Activated naive CD8-positive, alpha-beta T cell treated with anti-CD3 and anti-CD28 coated beads, Interleukin-2, amount 50 U/mL, for 16 hours (primary cell): ENCODE results near the gene COL5A1.
"Not testable (repeated sequence)": the region's sequence is repeated elsewhere in the genome, so short reads cannot be mapped to it uniquely, and the experiment has no call there.

Experiments used
- DNase-seq: peaks from one replicate; pipeline ENCODE4 v3.0.0-alpha.2; 2020; ENCODE audit warnings: low read depth, low spot score

COL5A1 gene

DNA sequence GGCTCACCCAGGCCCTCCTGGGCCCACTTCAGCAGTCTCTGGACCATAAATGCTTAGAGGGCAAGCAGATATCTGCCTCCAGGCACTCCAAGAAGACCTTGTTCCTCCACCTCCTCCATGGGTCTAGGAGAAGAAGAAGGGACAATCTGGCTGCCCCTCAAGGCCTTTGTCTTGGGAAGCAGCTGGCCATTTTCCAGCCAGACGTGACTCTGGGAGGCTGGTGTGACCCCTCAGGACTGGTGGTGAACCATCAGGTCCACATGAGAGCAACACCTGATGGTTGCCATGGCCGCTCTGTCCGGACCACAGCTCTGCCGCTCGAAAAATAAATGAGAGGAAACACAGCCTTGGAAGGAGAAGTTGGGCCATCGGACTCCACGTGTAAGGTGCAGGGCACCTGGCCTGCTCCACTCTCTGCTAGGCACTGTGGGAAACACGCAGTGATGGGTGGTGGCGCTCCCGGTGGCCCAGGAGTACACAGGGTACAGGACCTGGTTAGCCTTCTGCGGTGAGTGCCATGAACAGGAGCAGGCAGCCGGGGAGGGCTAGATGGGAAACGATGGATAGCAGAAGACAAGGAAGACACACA lies 3.0 kb upstream of the COL5A1 start:
- DNase-seq, result no peak

GRCh38 chr9:134639994-134640393 lies 1.6 kb upstream of the COL5A1 start:
- no peak for DNase-seq

- DNase-seq, result no peak
Observed at GRCh38 chr9:134640506-134641172, 964 bp upstream of the COL5A1 start.

DNA sequence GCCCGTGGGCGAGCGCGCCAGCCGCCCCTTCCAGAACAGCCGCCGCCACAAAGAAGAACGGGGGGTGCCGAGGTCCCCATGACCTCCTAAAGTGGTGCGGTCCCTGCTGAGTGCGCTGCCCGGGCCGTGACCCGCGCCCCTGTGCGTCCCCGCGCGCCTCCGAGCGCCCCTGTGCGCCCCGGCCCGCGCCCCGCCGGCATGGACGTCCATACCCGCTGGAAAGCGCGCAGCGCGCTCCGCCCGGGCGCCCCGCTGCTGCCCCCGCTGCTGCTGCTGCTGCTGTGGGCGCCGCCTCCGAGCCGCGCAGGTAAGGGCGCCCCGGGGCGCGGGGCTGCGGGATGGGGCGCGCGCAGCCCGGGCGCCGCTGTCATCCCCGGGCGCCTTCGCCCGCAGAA lies 384 bp downstream of the COL5A1 start:
- no peak for DNase-seq

GRCh38 chr9:134642385-134643181 lies 980 bp downstream of the COL5A1 start:
- no peak for DNase-seq

DNA sequence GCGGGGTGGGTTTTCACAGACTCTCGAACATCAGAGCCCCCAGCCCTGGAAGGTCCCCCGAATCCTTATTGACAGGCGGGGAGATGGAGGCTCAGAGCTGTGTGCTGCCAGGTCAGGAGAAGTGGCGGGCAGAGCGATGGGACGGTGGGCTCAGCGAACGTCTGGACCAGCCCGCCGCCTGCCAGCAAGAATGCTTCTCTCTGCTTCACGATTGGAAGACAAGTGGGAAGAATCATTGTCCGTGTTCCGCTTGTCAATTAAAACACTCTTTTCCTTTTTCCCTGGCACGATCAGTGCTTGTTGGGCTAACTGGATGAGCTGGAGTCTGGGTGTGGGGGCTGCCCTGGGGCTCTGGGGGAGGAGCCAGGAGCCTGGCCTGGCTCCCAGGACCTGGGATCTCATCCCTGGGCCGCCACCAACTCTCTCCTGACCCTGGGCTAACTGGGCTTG lies 1.6 kb downstream of the COL5A1 start:
- no peak for DNase-seq

- DNase-seq, result not testable (repeated sequence)
Observed at GRCh38 chr9:134644401-134644724, 2.8 kb downstream of the COL5A1 start.

GRCh38 chr9:134644725-134645606 lies 3.4 kb downstream of the COL5A1 start:
- DNase-seq, result no peak

DNA sequence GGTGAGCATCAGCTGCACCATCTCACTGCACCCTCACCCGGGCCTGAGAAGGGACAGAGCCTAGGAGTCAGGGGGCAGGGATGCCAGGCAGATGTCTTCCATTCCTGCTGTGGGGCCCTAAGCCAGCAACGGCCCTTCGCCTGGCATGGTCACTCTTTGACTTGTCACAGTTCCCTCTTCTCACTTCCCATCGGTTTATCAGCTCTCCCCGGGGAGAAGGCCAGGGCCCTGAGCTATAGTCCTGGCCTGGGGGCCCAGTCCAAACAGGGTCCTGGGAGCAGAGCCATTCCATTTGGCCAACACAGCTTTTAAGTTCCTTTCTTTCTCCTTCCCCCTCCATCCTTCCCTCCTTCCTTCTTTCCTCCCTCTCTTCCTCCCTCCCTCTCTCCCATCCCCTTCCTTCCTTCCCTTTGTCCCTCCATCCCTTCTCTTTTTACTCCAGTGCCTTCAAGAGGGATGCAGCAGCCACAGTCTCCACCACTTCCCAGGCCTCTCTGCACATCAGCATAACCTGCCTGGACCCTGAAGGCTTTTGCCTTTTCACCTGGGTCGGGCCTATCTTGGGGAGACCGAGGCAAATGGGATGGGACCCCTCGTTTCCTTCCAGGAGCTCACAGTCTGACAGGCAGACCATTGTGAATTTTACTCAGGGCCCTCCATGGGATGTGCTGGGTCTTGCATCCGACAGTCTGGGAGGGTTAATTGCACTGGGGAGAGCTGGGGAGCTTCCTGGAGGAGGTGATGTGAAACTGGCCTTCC lies 4.2 kb downstream of the COL5A1 start:
- DNase-seq, result no peak

DNA sequence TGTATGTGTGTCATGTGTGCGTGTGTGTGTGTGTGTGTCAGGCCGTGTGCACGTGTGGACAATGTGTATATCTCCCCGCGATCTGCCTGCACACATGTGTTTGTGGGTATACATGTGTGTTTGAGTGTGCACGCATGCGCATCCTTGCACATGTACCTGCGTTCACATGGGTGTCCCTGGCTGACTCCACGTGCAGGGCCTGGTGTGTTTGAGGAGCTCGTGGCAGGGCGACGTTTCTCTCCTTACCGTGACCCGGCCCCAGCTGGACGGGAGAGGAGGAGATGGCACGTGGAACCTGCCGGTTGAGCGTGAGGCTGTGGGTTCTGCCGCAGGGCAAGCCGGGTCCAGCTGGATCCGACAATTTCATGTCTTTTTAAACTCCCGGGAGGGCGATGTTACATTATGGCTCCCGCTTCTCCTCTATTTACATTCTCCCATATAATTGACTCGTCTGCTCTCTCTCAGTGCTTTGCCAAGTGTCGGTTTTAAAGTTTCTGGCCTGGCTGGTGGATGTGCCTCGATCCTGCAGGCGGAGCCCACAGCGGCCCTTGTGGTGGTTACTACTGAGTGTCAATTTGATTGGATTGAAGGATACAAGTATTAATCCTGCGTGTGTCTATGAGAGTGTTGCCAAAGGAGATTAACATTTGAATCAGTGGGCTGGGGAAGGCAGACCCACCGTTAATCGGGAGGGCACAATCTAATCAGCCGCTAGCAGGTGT lies 5.9 kb downstream of the COL5A1 start:
- no peak for DNase-seq

GRCh38 chr9:134648701-134649530 lies 7.3 kb downstream of the COL5A1 start:
- no peak for DNase-seq

DNA sequence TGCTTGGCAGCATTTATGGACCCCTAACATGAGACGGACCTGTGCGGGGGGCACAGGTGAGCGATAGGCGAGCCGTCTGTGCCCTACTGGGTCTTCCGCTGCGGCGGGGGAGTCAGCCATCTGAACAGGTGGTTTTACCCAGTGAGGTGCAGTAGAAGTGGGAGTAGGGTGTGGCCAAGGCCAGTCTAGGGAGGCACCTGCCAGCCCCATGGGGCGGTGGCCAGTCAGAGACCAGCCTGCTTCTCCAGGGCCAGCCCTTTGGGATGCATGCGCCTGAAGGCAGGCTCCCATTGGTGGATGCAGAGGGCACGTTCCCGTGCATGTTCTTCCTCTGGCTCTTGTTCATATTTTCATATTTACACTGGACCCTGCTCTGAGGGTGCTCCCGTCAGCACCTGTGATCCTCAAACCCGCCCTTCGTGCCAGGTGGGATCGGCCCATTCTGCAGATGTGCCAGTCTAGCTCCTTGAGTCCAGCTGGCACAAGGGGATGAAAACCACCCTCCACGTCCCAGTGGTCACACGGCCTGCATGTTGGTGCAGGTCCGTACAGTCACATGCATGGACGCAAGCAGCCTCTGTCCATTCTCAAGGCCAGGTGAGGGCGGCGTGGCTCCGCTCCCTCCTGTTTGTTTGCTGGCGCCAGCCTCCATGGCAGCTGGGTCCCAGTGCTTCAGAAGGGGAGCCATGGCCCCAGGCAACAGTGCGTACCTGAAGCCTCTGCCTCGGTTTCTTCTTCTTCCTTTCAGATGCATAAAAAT lies 9.0 kb downstream of the COL5A1 start:
- no peak for DNase-seq

- DNase-seq, result no peak
Observed at GRCh38 chr9:134651226-134651905, 9.8 kb downstream of the COL5A1 start.

GRCh38 chr9:134652291-134653225 lies 11.0 kb downstream of the COL5A1 start:
- DNase-seq, result no peak

DNA sequence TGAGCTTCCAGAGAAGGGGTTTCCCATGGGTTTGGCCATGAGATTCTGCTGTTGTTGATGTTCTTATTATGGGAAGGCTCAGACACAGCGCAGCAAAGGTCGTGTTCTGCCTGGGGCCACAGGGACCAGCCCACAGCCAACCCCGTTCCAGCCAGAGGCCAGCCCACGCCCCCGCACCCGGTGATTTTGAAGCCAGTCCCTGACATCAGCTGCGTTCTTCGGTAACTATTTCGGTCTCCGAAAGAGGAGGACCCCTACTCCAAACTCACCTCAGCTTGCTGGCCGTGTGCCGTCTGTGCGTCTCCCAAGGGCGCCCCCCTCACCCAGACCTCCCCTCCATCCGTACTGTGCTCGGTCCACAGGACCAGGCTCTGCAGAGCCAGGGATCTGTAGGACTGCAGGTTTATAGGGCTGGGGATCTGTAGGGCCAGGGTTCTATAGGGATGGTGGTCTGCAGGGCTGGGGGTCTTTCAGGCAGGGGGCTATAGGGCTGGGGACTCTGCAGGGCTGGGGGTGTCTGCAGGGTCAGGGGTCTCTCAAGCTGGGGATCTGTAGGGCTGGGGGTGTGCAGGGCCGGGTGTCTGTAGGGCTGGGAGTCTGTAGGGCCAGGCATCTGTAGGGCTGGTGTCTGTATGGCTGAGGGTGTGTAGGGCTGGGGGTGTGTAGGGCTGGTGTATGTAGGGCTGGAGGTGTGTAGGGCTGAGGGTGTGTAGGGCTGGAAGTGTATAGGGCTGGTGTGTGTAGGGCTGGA lies 11.8 kb downstream of the COL5A1 start:
- no peak for DNase-seq

DNA sequence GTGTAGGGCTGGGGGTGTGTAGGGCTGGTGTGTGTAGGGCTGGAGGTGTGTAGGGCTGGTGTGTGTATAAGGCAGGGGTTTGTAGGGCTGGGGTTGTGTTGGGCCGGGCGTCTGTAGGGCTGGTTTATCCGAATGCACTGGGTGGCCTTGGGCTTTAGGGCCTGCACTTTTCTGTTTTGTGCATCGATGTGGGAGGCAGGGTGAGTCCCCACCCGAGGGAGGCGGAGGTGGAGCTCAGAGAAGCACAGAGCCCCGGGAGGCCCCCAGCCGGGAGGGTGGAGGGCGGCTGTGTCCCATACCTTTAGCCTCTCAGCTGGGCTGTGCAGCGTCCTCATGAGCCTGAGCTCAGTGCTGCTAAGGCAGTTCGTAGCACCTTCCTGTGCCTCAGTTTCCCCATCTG lies 13.5 kb downstream of the COL5A1 start:
- no peak for DNase-seq
